NCI-H460 (cell line): Measurements from ENCODE around the gene NMBR. TPM values are rescaled to one million over a fixed set of nuclear protein-coding genes. Genes with fewer than 3 reads are reported as not detected.
A peak's percentile ranks its signal among the peaks of the same experiment; 100 is the strongest.
"Not testable (repeated sequence)": the region's sequence is repeated elsewhere in the genome, so short reads cannot be mapped to it uniquely, and the experiment has no call there.

Experiments
- DNase-seq: peaks from one replicate; pipeline ENCODE4 v3.0.0-alpha.2; 2016; ENCODE audit warnings: low read depth; ENCODE audit errors: extremely low read depth
- polyA plus RNA-seq: library from polyadenylated mRNA; depleted of rRNA; stranded (reverse); fragments of >200 nt; gene quantifications from 2 replicates; pipeline ENCODE4 v1.2.3, GENCODE V29; 2014; cell fraction: nucleus; rRNA removed
- total RNA-seq: library from RNA; depleted of rRNA; stranded (reverse); fragments of >200 nt; shearing (Covaris generic); gene quantifications from 2 replicates; pipeline ENCODE4 v1.2.3, GENCODE V29; 2014; rRNA removed

The NMBR gene
- total RNA-seq, result not detected in 2 replicates
- not detected in 2 replicates for polyA plus RNA-seq

DNA sequence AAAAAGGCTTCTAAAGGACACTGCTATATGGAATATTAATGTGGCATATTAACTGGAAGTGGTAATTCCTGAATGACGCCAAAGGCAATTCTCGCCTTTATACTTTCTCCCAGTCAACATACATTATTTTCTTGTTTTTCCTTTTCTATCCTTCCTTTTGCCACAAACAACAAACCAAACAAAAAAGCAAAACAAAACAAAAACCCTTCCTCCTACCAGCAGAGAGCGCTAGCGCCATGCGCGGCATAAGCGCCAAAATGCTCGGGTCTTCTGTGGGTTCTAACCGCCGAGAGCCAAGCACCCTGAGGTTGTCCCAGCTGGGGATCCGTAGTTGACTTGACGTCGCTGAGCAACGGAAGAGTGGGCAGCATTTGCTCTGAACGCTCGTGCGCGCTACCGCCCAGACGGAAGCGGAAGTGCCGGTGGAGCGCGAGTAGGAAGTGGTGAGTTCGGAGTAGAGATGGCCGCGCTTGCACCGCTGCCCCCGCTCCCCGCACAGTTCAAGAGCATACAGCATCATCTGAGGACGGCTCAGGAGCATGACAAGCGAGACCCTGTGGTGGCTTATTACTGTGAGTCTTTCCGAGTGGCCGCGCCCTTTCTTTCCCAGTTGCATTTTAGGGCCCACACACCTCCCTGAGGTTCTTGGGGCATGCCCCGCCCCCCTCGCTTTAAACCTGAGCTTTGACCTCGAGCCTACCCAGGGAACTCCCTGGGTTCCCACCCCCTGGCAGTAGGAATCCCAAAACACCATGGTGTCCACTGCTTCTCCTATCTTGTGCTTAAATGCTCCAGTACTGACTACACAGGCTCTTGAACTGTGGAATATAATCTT lies at the start of gene NMBR, which contains the start of gene VTA1:
NMBR (minus strand) TSS at position 295 of the 835 bp plus-strand sequence. CDS start 58,464 bp downstream, outside the sequence.
VTA1 (plus strand) TSS at position 436 of the 835 bp plus-strand sequence; CDS start at position 461, 25 bp downstream.
- peak; percentile 96 for DNase-seq

DNA sequence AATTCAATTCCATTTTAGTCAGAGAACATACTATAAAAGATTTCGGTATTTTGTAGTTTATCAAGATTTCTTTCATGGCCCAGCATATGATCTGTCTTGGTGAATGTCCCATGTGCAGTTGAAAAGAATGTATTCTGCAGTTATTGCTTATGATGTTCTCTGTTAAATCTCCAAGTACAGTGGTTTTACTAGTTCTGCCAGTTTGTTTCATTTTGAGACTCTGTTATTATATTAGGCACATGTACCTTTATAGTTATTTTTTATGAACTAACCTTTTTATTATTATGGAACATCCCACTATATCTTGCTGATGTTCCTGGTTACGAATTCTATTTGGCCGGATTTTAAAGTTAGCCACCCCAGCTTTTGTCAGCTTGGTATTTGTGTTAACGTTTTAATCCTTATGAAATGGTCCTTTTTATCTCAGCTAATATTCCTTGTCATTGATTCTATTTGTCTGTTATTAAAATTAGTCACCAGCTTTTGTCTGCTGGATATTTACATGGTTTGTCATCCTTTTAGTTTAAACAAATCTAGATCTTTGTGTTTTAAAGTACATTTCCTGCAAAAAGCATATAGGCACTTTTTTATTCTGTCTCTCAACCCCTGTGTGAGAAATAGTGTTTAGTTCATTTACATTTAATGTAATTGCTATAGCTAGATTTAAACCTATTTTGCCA lies 49.1 kb upstream of the NMBR start:
- no peak for DNase-seq

DNA sequence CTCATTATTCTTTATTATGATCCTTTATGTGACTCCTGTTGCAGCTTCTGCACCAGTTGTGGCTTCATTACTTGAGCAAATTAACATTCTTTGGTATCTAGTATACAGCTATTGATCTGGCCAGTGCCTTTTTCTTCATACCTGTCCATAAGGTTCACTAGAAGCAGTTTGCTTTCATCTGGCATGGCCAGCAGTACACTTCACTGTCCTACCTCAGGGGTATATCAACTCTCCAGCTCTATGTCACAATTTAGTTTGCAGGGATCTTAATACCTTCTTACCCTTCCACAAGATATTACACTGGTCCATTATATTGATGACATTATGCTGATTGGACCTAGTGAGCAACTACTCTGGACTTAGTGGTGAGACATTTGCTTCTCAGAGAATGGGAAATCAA lies 46.7 kb upstream of the NMBR start:
- DNase-seq, result no peak

- DNase-seq, result no peak
These were observed 45.4 kb upstream of the NMBR start for GRCh38 chr6:142192343-142192742.

- DNase-seq, result no peak
These were observed 42.1 kb upstream of the NMBR start for GRCh38 chr6:142189057-142189456.

- not testable (repeated sequence) for DNase-seq
These were observed 41.4 kb upstream of the NMBR start for GRCh38 chr6:142188341-142188740.

DNA sequence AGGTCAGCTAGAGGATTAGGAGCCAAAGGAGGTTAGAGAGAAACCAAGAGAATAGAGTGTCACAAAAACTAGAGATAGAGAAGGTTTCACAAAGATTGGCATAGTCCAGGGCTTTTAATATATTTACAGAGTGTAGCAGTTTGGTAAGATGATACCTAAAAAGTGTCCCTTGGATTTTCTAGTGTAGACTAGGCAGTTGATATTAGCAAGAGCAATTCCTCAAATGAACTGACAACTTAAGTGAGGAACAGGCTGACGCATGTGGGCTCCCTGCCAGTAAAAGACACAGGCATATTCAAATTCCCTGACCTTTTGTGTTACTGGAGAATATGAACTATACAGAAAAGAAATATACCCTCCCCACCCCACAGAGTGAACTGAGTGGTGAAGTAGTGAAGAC lies 40.3 kb upstream of the NMBR start:
- no peak for DNase-seq

GRCh38 chr6:142185641-142186040 lies 38.7 kb upstream of the NMBR start:
- DNase-seq, result no peak

GRCh38 chr6:142184307-142184706 lies 37.4 kb upstream of the NMBR start:
- no peak for DNase-seq

GRCh38 chr6:142183351-142183750 lies 36.4 kb upstream of the NMBR start:
- no peak for DNase-seq

- DNase-seq, result no peak
These were observed 35.1 kb upstream of the NMBR start for GRCh38 chr6:142182004-142182403.

DNA sequence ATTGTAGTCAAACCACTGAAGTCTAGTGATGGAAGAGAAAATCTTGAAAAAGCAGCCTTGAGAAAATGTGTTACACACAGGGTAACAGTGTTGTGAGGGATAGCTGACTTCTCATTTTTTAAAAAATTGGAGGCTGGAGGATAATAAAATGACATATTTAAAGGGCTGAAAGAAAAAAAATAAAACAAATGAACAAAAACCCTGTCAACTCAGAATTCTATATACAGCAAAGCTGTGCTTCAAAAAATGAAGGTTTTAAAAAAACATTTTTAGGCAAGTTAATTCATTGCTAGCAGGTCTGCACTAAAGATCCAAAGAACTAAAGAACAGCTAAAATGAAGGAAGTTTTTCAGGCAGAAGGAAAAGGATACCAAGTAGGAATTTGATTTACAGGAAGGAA lies 31.2 kb upstream of the NMBR start:
- DNase-seq, result no peak

GRCh38 chr6:142174703-142175102 lies 27.8 kb upstream of the NMBR start:
- no peak for DNase-seq

- DNase-seq, result no peak
These were observed 27.1 kb upstream of the NMBR start for GRCh38 chr6:142173980-142174379.

- no peak for DNase-seq
These were observed 25.8 kb upstream of the NMBR start for GRCh38 chr6:142172758-142173157.

- no peak for DNase-seq
These were observed 24.4 kb upstream of the NMBR start for GRCh38 chr6:142171351-142171750.

GRCh38 chr6:142167486-142167885 lies 20.6 kb upstream of the NMBR start:
- DNase-seq, result no peak

- DNase-seq, result no peak
These were observed 20.1 kb upstream of the NMBR start for GRCh38 chr6:142167071-142167470.

DNA sequence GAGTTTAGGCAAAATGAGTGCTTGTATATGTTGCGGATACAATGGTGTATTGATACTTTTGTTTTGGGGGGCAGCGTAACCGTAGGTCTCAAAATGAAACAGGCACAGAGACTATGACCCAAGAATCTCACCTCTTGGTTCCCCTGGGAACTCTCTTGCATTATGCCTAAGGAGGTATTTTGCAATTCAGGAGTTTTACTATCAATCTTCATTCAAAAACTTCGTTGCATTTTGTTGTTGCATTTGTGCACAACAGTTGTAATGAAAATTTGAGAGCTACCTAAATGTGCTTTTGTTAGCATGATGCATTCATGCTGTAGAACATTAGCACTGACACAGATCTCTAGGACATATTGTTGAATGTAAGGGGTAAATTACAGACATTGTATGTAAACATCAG lies 18.3 kb upstream of the NMBR start:
- no peak for DNase-seq

GRCh38 chr6:142162780-142163179 lies 15.9 kb upstream of the NMBR start:
- no peak for DNase-seq

DNA sequence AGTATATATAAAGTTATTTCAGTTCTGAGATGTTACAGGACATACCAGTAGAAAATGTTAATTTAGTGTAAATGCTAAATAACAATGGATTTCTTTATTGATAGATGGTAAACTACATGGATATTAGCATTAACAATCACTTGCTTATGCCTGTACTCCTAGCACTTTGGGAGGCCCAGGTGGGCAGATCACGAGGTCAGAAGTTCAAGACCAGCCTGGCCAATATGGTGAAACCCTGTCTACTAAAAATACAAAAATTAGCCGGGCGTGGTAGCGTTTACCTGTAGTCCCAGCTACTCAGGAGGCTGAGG lies 9.8 kb upstream of the NMBR start:
- DNase-seq, result not testable (repeated sequence)
